ENCODE measurements around the gene GPR89A. TPM values are rescaled to one million over a fixed set of nuclear protein-coding genes. Genes with fewer than 3 reads are reported as not detected.

GPR89A gene
- polyA plus RNA-seq, 1 of the 3 experiments (the other 2 are of a cell fraction), result 10.5 TPM

GRCh38 chr1:145711213-145711651, 103.4 kb downstream of the GPR89A start:
- H3K27ac ChIP-seq (ENCODE audit: low read depth in 2 of 2, low read length in 1 of 2), result no peak overlapping the region

More at GRCh38 chr1:145711213-145711651, 103.4 kb downstream of the GPR89A start:
- H3K4me1 ChIP-seq (ENCODE audit: control insufficient read depth in 1 of 2, insufficient read depth in 2 of 2, low read depth in 1 of 2, low read length in 1 of 2), result peaks cover 0 to 25% of the 10 kb centered on the region in 2 experiments; a peak in 1 of 4 replicates
- TF ChIP-seq PBX3 (IDR thresholded peaks at IDR 0.05) (no peak), EZH2phosphoT487 (IDR thresholded peaks at IDR 0.05; ENCODE audit: borderline replicate concordance, low read depth) (no peak), TCF12 (IDR thresholded peaks at IDR 0.05) (no peak), TEAD4 (IDR thresholded peaks at IDR 0.05; ENCODE audit: borderline replicate concordance, insufficient read depth) (no peak), RCOR1 (IDR thresholded peaks at IDR 0.05; ENCODE audit: low read length) (no peak), NRF1 (IDR thresholded peaks at IDR 0.05; ENCODE audit: low read depth, low read length) (no peak), JUND (IDR thresholded peaks at IDR 0.05) (no peak), FOXJ3 (CRISPR knock-in tag; IDR thresholded peaks at IDR 0.05) (no peak), POLR2AphosphoS5 (IDR thresholded peaks at IDR 0.05; ENCODE audit: low read depth, low read length) (no peak), USF1 (IDR thresholded peaks at IDR 0.05; ENCODE audit: borderline replicate concordance, low read depth) (no peak), IRF3 (IDR thresholded peaks at IDR 0.05; ENCODE audit: low read depth, low read length) (no peak), GATA2 (CRISPR knock-in tag; IDR thresholded peaks at IDR 0.05) (no peak), YY1 (IDR thresholded peaks at IDR 0.05; ENCODE audit: low read depth) (no peak), MAX (IDR thresholded peaks at IDR 0.05; ENCODE audit: low read depth) (no peak)
- H2AFZ ChIP-seq (ENCODE audit: low read depth), result no peak overlapping the region
- no peaks in the 10 kb centered on the region for H3K27me3 ChIP-seq (ENCODE audit: insufficient read depth)
- 63% methylated on average over 3 of the region's 3 CpGs for WGBS (ENCODE audit: low lambda C conversion rate)
- CTCF ChIA-PET, result interaction anchor here (1.0 to 1.3 kb wide), 2 partner anchors 9 to 10 kb away, joined by 3 to 4 read pairs; no protein-coding TSS in a partner anchor
- POLR2A ChIA-PET, result no interaction called here
- H3K79me2 ChIP-seq (ENCODE audit: insufficient read depth), result no peaks in the 10 kb centered on the region
- no peak overlapping the region for H3K4me3 ChIP-seq (ENCODE audit: low read depth in 2 of 2, low read length in 1 of 2)
- no peaks in the 10 kb centered on the region for H3K9me2 ChIP-seq
- H3K36me3 ChIP-seq (replicated peaks in 1 of 2; ENCODE audit: control insufficient read depth in 1 of 2, insufficient read depth in 2 of 2, low read length in 1 of 2), result no peaks in the 10 kb centered on the region
- no peak overlapping the region for H3K9ac ChIP-seq
- H4K20me1 ChIP-seq (ENCODE audit: insufficient read depth), result no peaks in the 10 kb centered on the region
- no peak for DNase-seq
- H3K4me2 ChIP-seq, result no peak overlapping the region
- H3K9me3 ChIP-seq, result no peaks in the 10 kb centered on the region
- H3F3A ChIP-seq (replicated peaks; ENCODE audit: insufficient read depth), result no peaks in the 10 kb centered on the region

All from SK-N-SH (cell line).